WERI-Rb-1 (cell line): ENCODE results near the gene CRK.

Experiments used
- DNase-seq: peaks from one replicate; pipeline ENCODE4 v3.0.0-alpha.2; 2020
- H3K27ac ChIP-seq: fragments of 250-450 bp; sonication (Bioruptor Pico); 2 replicates; pipeline ENCODE4 v1.5.1; 2020; ENCODE audit warnings: mild to moderate bottlenecking, moderate library complexity
- H3K27me3 ChIP-seq: fragments of 250-450 bp; sonication (Bioruptor Pico); 2 replicates; pipeline ENCODE4 v1.5.1; 2021; ENCODE audit warnings: mild to moderate bottlenecking, low read depth, moderate library complexity; ENCODE audit not compliant: insufficient read depth, severe bottlenecking
- H3K36me3 ChIP-seq: fragments of 250-450 bp; sonication (Bioruptor Pico); 2 replicates; pipeline ENCODE4 v1.5.1; 2020; ENCODE audit warnings: mild to moderate bottlenecking, moderate library complexity
- H3K4me3 ChIP-seq: 2 replicates; pipeline ENCODE4 v1.5.1; 2011; ENCODE audit warnings: low read depth, mild to moderate bottlenecking, control low read depth, low read length
- H3K9me3 ChIP-seq: fragments of 250-450 bp; sonication (Bioruptor Pico); 2 replicates; pipeline ENCODE4 v1.5.1; 2021; ENCODE audit warnings: mild to moderate bottlenecking, moderate library complexity; ENCODE audit not compliant: severe bottlenecking
- TF ChIP-seq, protein P1 (sequence below): IDR thresholded peaks from 2 replicates; pipeline ENCODE4 v1.5.1; 2011; ENCODE audit warnings: low read depth, mild to moderate bottlenecking, control low read depth, inconsistent platforms, low read length

CRK gene

DNA sequence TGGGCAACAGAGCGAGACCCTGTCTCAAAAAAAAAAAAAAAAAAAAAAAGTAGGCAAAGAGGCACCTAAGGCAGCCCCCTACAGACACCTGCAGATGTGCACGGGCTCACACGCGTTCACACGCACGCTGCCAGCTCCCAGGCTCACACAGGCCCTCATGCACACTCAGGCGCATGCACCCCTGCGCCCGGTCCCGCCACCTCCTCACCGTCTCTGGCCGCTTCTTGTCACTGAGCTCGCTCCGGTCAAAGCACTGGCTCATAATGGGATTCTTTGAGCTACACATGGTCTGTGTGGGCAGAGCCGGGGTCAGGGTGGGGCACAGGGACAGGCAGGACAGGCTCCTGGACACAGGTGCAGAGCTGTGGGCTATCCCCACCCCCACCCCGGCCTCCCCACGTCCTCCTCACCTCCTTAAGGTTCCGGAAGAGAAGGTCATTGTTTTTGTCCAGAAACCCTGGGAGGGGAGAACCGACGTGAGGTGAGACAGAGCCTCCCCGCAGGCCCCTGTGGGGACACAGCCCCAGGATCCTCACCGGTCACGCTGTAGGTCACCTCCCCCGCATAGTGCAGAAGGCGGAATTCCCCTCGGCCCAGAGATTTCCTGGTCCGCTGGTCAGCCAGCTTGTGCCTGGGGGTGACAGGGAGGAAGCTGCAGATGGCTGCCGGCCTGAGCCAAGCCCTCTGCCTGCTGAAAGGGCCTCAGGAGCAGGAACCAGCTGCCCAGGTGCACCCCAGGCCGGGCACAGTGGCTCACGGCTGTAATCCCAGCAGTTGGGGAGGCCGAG is 18.6 kb upstream of the CRK start:
- peak; percentile 43 for DNase-seq
- Histone ChIP-seq H3K27me3 (no peaks in the 10 kb centered on the region), H3K9me3 (no peaks in the 10 kb centered on the region), H3K27ac (peak overlapping the region; percentile 16; the same call in 1 of the 2 replicates), H3K4me3 (no peak overlapping the region), H3K36me3 (peaks cover 27% of the 10 kb centered on the region)
- TF ChIP-seq, protein P1, sequence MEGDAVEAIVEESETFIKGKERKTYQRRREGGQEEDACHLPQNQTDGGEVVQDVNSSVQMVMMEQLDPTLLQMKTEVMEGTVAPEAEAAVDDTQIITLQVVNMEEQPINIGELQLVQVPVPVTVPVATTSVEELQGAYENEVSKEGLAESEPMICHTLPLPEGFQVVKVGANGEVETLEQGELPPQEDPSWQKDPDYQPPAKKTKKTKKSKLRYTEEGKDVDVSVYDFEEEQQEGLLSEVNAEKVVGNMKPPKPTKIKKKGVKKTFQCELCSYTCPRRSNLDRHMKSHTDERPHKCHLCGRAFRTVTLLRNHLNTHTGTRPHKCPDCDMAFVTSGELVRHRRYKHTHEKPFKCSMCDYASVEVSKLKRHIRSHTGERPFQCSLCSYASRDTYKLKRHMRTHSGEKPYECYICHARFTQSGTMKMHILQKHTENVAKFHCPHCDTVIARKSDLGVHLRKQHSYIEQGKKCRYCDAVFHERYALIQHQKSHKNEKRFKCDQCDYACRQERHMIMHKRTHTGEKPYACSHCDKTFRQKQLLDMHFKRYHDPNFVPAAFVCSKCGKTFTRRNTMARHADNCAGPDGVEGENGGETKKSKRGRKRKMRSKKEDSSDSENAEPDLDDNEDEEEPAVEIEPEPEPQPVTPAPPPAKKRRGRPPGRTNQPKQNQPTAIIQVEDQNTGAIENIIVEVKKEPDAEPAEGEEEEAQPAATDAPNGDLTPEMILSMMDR: no peak

DNA sequence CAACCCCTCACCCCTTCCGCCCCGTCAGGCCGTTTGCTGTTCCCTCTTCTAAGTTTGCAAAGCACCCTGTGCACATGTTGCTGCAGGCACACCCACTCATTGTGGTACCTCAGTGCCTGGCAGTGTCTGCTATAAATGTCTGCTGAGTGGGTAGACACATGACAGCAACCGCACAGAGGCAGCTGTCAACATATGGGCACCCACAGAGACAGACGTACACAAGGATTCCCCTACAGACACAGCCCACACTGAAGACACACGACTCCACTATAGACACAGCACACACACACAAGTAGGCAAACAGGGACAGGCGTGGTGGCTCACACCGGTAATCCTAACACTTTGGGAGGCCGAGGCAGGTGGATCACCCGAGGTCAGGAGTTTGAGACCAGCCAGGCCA is 17.8 kb upstream of the CRK start:
- TF ChIP-seq, protein P1: no peak
- no peak for DNase-seq
- H3K36me3 ChIP-seq: peaks cover 29% of the 10 kb centered on the region
- no peak overlapping the region for H3K27ac ChIP-seq
- no peaks in the 10 kb centered on the region for H3K9me3 ChIP-seq
- H3K4me3 ChIP-seq: no peak overlapping the region
- H3K27me3 ChIP-seq: no peaks in the 10 kb centered on the region

DNA sequence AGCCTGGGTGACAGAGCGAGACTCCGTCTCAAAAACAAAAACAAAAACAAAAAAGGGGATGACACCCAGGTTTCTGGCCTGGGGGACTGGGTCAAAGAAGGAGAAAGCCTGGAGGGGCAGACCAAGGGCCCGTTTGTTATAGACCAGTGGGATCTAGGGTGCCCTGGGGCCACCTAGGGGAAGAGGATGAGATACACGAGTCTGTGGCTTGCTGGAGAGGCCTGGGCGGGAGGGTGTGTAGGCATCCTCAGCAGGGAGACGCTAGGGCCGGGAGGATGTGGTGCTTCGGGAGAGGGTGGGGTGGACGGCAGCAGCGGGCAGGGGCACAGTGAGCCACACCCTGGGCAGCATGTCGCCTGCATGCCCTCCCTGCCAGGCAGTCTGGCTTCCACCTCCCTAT is 17.1 kb upstream of the CRK start:
- Histone ChIP-seq H3K9me3 (no peaks in the 10 kb centered on the region), H3K36me3 (peaks cover 31% of the 10 kb centered on the region), H3K27ac (no peak overlapping the region), H3K27me3 (no peaks in the 10 kb centered on the region), H3K4me3 (no peak overlapping the region)
- TF ChIP-seq, protein P1: peak; percentile 47
- peak; percentile 42 for DNase-seq

DNA sequence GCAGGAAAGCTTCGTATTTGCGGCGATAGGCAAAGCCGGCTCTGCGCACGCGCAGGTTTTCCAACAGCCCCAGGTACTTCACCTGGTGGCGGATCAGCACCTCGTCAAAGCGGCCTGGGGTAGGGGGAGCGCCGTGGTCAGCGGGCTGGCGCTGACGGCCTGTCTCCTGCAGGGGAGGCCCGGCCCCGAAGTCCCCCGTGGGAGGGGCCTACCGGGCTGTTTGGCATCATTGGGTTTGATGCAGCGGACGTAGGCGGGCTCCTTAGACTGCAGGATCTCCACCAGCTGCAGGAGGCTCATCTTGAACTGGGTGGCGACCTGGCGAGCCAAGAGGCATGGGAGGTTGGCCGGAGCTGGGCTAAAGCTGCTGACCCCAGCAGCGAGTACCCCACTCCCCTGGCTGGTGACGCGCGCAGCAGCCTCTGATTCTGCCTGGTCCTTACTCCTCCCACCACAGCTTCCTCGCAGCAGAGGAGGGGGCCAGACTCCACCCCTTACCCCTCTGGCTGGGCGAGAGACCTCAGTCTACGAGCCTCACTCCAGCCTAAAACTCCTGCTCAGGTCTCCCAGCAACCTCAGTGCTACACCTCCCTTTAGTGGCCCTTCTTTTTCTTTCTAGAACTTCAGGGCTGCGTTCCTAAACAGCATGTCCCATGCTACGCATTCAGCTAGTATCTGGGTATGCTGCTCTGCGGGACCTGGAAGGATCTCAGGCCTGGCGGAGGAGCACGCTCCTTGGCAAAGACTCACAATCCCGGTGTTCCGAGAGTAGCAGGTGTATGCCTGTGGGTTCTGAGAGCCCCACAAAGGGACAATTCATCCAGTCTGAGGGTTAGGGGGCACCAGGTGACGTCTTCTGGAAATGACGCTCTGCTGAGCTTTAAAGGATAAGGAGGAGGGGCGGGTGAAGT is 16.1 kb upstream of the CRK start:
- TF ChIP-seq, protein P1: no peak
- DNase-seq: no peak
- Histone ChIP-seq H3K9me3 (no peaks in the 10 kb centered on the region), H3K4me3 (no peak overlapping the region), H3K27ac (no peak overlapping the region), H3K27me3 (no peaks in the 10 kb centered on the region), H3K36me3 (peaks cover 29% of the 10 kb centered on the region)

DNA sequence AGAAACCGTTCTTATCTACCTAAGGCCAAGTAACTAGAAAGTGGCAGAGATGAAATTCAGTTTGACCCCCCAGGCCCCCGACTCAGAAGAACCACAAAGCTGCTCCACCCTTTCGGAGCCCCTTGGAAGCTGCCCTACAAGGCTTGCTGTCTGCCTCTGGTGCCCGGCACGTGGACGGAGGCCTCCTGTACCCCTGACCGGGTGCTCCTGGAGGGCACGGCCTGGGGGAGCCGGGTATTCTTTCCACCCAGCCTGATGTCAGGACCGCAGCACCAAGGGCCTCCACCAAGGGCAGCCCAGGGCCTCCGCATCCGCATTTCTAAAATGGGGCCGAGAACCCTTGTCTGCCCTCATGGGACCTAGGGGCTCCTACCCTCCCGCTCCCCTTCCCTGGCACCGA is 15.5 kb upstream of the CRK start:
- DNase-seq: no peak
- H3K36me3 ChIP-seq: peaks cover 32% of the 10 kb centered on the region
- H3K4me3 ChIP-seq: no peak overlapping the region
- no peaks in the 10 kb centered on the region for H3K27me3 ChIP-seq
- TF ChIP-seq, protein P1: no peak
- H3K27ac ChIP-seq: no peak overlapping the region
- no peaks in the 10 kb centered on the region for H3K9me3 ChIP-seq
